ENCODE results near the gene CTSG.
"Not testable (repeated sequence)": the region's sequence is repeated elsewhere in the genome, so short reads cannot be mapped to it uniquely, and the experiment has no call there.

DNA sequence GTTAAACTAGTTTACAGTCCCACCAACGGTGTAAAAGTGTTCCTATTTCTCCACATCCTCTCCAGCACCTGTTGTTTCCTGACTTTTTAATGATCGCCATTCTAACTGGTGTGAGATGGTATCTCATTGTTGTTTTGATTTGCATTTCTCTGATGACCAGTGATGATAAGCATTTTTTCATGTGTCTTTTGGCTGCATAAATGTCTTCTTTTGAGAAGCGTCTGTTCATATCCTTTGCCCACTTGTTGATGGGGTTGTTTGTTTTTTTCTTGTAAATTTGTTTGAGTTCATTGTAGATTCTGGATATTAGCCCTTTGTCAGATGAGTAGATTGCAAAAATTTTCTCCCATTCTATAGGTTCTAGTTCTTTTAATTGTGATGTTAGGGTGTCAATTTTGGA lies 8.4 kb upstream of the CTSG start:
- TF ChIP-seq ZNF274 (IDR thresholded peaks at IDR 0.05; ENCODE audit: low read depth, low read length); YY1 (IDR thresholded peaks at IDR 0.05; ENCODE audit: insufficient read depth, insufficient read length); SUZ12 (IDR thresholded peaks at IDR 0.05; ENCODE audit: extremely low read depth, insufficient read depth, insufficient read length): not testable (repeated sequence)
